Activated T-helper 1 cell treated with anti-CD3 and anti-CD28 coated beads, Interleukin-2, amount 50 U/mL, for 16 hours (primary cell): ENCODE results near the gene ZNF791.
A peak's percentile ranks its signal among the peaks of the same experiment; 100 is the strongest.
"Not testable (repeated sequence)": the region's sequence is repeated elsewhere in the genome, so short reads cannot be mapped to it uniquely, and the experiment has no call there.

Experiments used
- DNase-seq, 2 donors: peaks; one replicate each; pipeline ENCODE4 v3.0.0-alpha.2; 2020; ENCODE audit warnings: low read depth in 1 of 2, low spot score in 1 of 2

ZNF791 gene

GRCh38 chr19:12628040-12629022 lies 17.6 kb downstream of the ZNF791 start:
- no peak for DNase-seq

- no peak for DNase-seq
These were observed 18.5 kb downstream of the ZNF791 start for GRCh38 chr19:12629215-12629614.

GRCh38 chr19:12636631-12637030 lies 25.9 kb downstream of the ZNF791 start:
- DNase-seq, result no peak

DNA sequence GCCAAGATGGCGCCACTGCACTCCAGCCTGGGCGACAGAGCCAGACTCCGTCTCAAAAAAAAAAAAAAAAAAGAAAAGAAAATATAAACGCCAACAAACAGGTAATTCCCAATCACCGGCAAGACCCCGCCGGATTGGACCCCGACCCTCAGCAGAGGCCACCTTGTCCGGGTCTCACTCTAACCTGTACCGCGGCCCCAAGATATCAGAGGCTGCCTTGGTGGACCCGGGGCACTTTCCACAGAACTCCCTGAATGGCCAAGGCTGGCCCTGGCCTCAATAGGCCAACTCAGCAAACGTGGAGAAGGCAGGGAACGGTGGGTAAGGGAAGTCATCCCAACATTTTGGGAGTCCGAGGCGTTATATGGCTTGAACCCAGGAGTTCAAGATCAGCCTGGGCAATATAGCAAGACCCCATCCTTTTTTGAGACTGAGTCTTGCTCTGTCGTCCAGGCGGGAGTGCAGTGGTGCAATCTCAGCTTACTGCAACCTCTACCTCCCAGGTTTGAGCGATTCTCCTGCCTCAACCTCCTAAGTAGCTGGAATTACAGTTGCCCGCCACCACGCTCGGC lies 28.0 kb downstream of the ZNF791 start:
- DNase-seq, result no peak

- DNase-seq, result peak; percentile 62 to 72
These were observed 29.3 kb downstream of the ZNF791 start for GRCh38 chr19:12639901-12640613.

GRCh38 chr19:12641456-12641855 lies 30.7 kb downstream of the ZNF791 start:
- DNase-seq, result no peak

- no peak for DNase-seq
These were observed 31.8 kb downstream of the ZNF791 start for GRCh38 chr19:12642506-12642905.

GRCh38 chr19:12643716-12644115 lies 33.0 kb downstream of the ZNF791 start:
- not testable (repeated sequence) for DNase-seq

GRCh38 chr19:12646551-12646950 lies 35.8 kb downstream of the ZNF791 start:
- no peak for DNase-seq

- no peak for DNase-seq
These were observed 36.3 kb downstream of the ZNF791 start for GRCh38 chr19:12647047-12647446.

DNA sequence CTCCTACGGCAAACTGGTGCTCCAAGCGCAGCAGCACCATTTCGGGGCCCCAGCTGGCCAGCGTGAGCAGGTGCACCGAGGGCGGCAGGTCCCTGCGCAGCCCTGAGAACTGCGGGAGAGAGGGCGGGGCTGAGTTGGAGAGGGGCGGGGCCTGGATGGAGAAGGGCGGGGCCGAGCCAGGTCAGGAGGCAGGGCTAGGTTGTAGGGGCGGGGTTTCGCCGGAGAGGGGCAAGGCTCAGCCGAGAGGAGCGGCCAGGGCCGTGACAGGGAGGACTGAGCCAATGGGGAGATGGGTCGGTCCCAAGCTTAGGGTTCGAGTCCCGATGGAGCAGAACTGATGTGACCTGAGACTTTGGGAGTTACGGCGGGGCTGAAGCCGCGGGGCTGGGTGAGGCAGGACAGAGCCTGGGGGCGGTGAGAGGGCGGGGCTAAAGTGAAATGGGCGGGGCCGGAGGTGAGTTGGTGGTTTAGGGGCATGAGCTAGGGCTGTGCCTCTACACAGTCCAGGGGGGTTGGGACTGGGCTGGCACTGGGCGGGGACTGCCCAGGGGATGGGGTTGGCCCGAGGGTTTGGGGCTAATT lies 36.9 kb downstream of the ZNF791 start:
- DNase-seq, result no peak

DNA sequence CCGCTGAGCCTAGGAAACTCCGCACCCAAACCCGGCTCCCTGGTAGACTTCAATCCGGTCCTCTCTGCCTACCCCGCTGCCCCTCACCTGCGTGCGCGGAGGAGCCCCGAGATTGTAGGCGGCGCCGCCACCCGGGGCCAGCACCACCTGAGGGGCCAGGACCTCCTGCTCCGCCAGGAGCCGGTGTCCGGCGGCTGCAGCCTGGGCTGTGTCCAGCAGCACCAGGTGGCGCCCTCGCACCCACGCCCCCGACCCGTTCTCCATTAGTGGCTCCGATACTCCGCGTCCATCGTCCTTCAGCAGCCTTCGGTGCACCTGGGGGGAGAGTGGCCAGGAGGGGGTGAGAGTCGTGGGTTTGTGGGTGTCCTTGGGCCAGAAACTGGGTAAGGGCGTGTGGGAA lies 37.4 kb downstream of the ZNF791 start:
- no peak for DNase-seq

DNA sequence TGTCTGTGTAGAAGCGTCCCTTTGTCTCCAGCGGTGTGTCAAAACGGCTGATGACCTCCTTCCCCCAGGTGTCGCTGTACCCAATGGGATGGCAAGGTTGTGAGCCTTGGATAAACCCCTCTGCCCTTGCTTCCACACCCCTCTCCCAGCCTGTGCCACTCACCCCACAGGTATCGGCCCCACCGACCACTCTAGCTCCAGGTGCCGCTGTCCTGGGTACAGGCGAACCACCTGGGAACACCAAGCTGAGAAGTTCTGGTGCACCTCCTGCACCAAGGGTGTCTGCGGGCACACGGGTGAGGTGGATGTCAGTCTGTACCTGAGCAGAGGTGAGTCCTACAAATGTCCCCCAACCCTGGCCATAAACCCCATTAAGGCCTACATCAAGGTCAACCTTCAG lies 39.2 kb downstream of the ZNF791 start:
- DNase-seq, result no peak

- no peak for DNase-seq
These were observed 41.5 kb downstream of the ZNF791 start for GRCh38 chr19:12652219-12652618.

GRCh38 chr19:12655546-12655945 lies 44.8 kb downstream of the ZNF791 start:
- no peak for DNase-seq

DNA sequence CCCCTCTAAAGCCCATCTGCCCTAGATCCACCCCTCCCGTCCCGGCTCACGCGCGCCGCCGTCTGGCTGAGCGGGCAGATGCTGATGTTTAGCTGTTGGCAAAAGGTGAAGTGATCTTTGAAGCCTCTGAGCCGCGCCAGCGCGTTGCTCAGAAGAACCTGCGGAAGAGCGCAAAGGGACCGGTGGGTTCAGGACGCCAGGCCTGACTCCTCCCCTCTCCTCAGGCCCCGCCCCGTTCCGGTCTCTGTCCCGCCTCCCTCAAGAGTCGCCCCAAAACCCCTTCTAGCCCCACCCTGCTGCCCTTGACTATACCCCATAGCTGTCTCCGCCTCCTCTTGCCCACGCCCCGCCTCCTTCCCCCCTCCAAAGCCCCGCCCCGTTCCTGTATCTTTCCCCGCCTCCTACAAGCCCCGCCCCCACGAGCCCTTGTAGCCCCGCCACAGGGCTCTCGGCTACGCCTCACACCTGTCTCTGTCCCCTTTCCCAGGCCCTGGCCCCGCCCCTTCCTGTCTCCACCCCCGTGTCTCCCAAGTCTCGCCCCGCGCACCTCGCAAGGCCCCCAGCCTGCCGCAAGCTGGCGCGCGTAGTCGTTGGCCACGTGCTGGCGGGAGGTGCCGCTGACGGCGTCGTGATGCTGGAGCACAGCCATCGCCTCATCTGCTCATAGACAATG lies 46.3 kb downstream of the ZNF791 start:
- no peak for DNase-seq

DNA sequence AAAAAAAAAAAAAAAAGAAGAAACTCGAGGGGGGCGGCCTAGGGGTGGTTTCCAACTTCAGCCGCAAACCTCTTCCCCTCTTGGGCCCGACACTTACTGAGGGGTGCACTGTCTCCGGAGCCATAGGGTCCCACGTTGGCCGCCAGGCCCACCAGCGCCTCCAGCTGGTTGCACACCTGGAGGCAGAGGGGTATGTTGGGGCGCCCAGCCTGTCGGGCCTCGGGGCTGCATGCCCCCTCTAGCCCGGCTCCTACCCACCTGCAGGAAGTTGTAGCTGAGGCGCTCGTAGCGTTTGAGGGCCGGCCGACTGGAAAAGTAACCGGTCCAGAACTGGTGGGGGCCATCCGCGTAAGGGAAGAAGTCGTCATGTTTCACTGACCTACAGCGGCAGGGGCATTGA lies 47.2 kb downstream of the ZNF791 start:
- no peak for DNase-seq

DNA sequence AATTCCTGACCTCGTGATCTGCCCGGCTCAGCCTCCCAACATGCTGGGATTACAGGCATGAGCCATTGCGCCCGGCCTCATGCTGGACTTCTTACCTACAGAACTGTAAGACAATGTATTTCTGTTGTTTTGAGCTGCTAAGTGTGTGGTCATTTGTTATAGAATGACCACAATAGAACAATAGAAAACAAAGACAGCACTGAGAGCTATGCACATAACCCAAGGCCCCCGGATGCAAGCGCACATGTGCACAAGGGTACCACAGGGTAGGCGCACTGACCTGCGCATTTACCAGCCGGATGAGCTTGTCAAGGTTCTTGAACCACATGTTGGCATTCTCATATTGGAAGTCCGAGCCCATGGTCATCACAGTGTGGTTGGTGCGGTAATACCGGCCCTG lies 50.3 kb downstream of the ZNF791 start:
- DNase-seq, result no peak

DNA sequence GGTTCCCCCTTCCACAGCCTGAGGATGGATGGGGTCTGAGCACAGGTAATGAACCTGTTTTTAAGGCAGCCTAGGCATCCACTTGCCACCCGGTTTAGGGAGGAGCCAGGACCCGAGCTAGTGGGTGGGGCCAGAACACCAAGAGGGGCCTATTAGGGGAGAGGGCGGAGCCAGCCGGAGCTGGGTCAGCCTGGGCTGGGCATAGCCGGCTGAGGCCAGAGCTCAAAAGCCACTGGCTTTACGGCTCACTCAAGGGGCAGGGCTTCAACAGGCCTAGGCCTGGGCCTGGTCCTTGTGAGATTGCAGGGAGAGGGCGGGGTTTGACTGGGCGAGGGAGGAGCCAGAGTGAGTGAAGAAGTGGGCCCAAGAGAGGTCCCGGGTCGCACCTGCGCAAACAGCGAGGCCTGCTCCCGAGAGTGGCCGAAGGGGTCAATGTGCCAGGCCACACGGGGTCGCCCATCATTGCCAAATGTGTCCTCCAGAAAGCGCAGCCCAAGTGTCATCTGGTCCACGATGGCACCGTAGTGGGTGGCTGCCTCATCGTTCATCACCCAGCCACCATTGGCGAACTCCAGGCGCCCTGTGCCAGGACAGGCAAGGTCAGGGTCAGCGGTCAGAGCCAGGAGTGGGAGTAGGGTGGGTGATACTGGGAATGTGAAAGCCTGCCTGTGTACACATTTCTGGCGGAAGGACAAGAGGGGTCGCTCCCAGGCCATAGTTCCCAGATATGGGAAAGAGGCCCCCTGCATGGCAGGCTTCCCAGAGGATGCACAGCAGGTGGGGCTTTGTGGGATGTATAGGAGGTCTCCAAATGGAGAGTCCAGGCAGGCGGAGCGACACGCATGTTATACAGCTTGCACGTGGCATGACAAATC lies 53.9 kb downstream of the ZNF791 start:
- no peak for DNase-seq

GRCh38 chr19:12665281-12665573 lies 54.5 kb downstream of the ZNF791 start:
- DNase-seq, result peak in 1 of 2 donors; percentile 17
